Fibroblast of the aortic adventitia (primary cell): ENCODE results near the gene MTFR1L. TPM values are rescaled to one million over a fixed set of nuclear protein-coding genes. Genes with fewer than 3 reads are reported as not detected.

Source experiments
- DNase-seq: peaks from one replicate; pipeline ENCODE4 v3.0.0-alpha.2; 2010; ENCODE audit warnings: low read depth
- H3K4me3 ChIP-seq: 2 replicates; pipeline ENCODE4 v1.5.1; 2011; ENCODE audit warnings: low read depth, mild to moderate bottlenecking, control low read depth, low read length, moderate library complexity
- CTCF ChIP-seq: IDR thresholded peaks from 2 replicates; pipeline ENCODE4 v1.5.1; 2011; ENCODE audit warnings: mild to moderate bottlenecking, low read length, control low read depth, inconsistent platforms; ENCODE audit not compliant: insufficient read depth
- total RNA-seq: library from RNA; depleted of rRNA; stranded (reverse); fragments of >200 nt; gene quantifications from 2 replicates; pipeline ENCODE4 v1.2.3, GENCODE V29; 2012; ENCODE audit warnings: low replicate concordance

The MTFR1L gene
- total RNA-seq, 1 donor = 44.6 TPM

GRCh38 chr1:25792115-25792514 is 27.6 kb upstream of the MTFR1L start:
- DNase-seq = no peak
- no peak overlapping the region for H3K4me3 ChIP-seq
- no peak for TF ChIP-seq CTCF

- peak; percentile 36 for DNase-seq
- no peak for TF ChIP-seq CTCF
These were observed 26.1 kb upstream of the MTFR1L start for GRCh38 chr1:25793585-25794170.

GRCh38 chr1:25794325-25794724 is 25.4 kb upstream of the MTFR1L start:
- no peak for TF ChIP-seq CTCF
- H3K4me3 ChIP-seq = no peak overlapping the region
- DNase-seq = no peak

More at GRCh38 chr1:25793585-25794170, 26.1 kb upstream of the MTFR1L start:
- H3K4me3 ChIP-seq = no peak overlapping the region

GRCh38 chr1:25795211-25795610 is 24.5 kb upstream of the MTFR1L start:
- no peak for TF ChIP-seq CTCF
- no peak for DNase-seq
- H3K4me3 ChIP-seq = no peak overlapping the region

- H3K4me3 ChIP-seq = no peak overlapping the region
- TF ChIP-seq CTCF = no peak
- no peak for DNase-seq
These were observed 23.6 kb upstream of the MTFR1L start for GRCh38 chr1:25795946-25796810.

- H3K4me3 ChIP-seq = no peak overlapping the region
- TF ChIP-seq CTCF = peak; percentile 94
- peak; percentile 81 for DNase-seq
These were observed 22.8 kb upstream of the MTFR1L start for GRCh38 chr1:25796811-25797458.
